B cell (primary cell): ENCODE data around the gene PSD4.

Experiments
- CTCF ChIP-seq: fragments of 200-600 bp; IDR thresholded peaks from one replicate; pipeline ENCODE4 v1.8.0; 2022; ENCODE audit warnings: antibody characterized with exemption, mild to moderate bottlenecking
- EZH2 ChIP-seq: IDR thresholded peaks from 2 replicates; pipeline ENCODE4 v1.6.1; 2012; ENCODE audit warnings: borderline replicate concordance, low read depth, mild to moderate bottlenecking, moderate library complexity, low read length; ENCODE audit not compliant: insufficient read depth, poor library complexity, severe bottlenecking

DNA sequence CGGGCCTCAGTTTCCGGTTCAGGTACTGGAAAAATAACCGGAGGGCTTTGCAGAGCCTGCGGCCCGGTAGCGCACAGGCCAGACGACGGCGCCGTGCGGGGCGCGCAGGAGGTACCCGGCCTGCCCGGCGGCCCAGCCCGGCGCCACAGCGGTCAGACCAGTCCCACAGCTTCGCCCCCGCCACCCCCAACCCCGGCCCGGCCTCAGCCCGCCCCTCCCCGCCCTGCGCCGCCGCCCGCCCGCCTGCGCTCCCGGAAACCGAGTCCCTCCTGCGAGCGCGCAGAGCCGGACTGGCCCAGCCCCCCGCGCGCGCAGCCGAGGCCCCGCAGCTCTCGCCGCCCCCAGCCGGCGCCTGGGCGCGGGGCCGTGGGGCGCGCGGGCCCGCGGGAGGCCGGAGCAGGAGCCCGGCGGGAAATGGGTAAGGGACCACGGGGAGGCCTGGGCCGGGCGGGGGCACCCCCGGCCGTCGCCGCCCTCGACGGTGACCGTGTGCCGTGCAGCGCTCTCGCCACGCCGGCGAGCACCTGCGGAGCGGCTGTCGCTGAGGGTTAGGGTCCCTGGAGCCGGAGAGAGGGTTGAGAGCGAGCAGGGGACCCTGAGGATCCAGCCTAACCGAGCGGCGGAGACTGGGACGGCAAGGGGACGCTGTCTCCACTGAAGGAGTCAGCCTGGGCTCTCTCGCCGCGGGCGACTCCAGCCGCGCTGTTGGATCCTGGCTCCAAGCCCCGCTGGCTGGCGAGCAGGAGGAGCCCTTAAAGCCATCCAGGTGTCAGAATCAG is 16.5 kb upstream of the PSD4 start:
- no peak for TF ChIP-seq EZH2
- no peak for TF ChIP-seq CTCF
